Ovary (tissue), 9 donors: ENCODE results near the gene ITPR2. TPM values are rescaled to one million over a fixed set of nuclear protein-coding genes. Genes with fewer than 3 reads are reported as not detected.

ENCODE experiments used
- DNase-seq, 5 donors: peaks; one replicate each; pipeline ENCODE4 v3.0.0-alpha.2; 2019 to 2020
- H3K27ac ChIP-seq, 2 donors: fragments of 200-600 bp; one replicate each; pipeline versions ENCODE4 v1.5.1 to v1.8.0; 2019 to 2022
- H3K27me3 ChIP-seq: fragments of 200-600 bp; one replicate; pipeline ENCODE4 v1.8.0; 2022
- H3K36me3 ChIP-seq: fragments of 200-600 bp; sonication (generic); one replicate; pipeline ENCODE4 v1.5.1; 2019
- H3K4me1 ChIP-seq: one replicate; pipeline ENCODE4 v1.8.1; 2013; ENCODE audit warnings: mild to moderate bottlenecking, moderate library complexity; ENCODE audit not compliant: insufficient read depth
- H3K4me3 ChIP-seq: fragments of 200-600 bp; sonication (generic); one replicate; pipeline ENCODE4 v1.5.1; 2017
- H3K9me3 ChIP-seq, 2 donors: fragments of 200-600 bp in 1 of 2; sonication (generic) in 1 of 2; one replicate each; pipeline versions ENCODE4 v1.5.1 to v1.8.1; 2013 to 2019; ENCODE audit warnings: mild to moderate bottlenecking in 1 of 2, moderate library complexity in 1 of 2
- CTCF ChIP-seq, 3 donors: fragments of 450-650 bp in 2 of 3; fragments of 200-600 bp in 1 of 3; IDR thresholded peaks; one replicate each; pipeline versions ENCODE4 v1.5.1 to v1.8.0; 2016 to 2022; ENCODE audit warnings: antibody characterized with exemption in 3 of 3, mild to moderate bottlenecking in 1 of 3
- EP300 ChIP-seq: sonication (generic); formaldehyde crosslinking; IDR thresholded peaks from one replicate; pipeline ENCODE4 v1.6.1; 2017; ENCODE audit warnings: antibody characterized with exemption
- POLR2A ChIP-seq: fragments of 450-650 bp; IDR thresholded peaks from one replicate; pipeline ENCODE4 v1.6.1; 2017; ENCODE audit warnings: antibody characterized with exemption, mild to moderate bottlenecking, moderate library complexity
- WGBS, 3 donors: extraction: QIAGEN DNeasy Blood & Tissue Kit in 1 of 3; methylation state at CpG; one replicate each; pipeline versions ENCODE4 v1.1.5 to v1.1.7; 2013 to 2017; 5-methylcytosine and 5-hydroxymethylcytosine counted together
- intact Hi-C, 4 donors: fragments of 100-400 bp; cut with DNase I; formaldehyde crosslinking; loops; one replicate each; pipeline versions ENCODE4 v1.11.0 to v1.15.1; 2022 to 2023
- polyA plus RNA-seq, 2 donors: library from polyadenylated mRNA; stranded (reverse); fragments of 200-250 nt in 1 of 2; fragments of 350-450 nt in 1 of 2; fragmentation: Illumina TruSeq in 1 of 2; extraction: RNeasy Lipid Tissue Mini Kit (QIAGEN cat#74804) in 1 of 2; gene quantifications; one replicate each; pipeline ENCODE4 v1.2.3, GENCODE V29; 2013 to 2014
- total RNA-seq, 7 donors: library from RNA; depleted of rRNA in 2 of 7; stranded (reverse); fragments of >200 nt in 2 of 7; fragmentation: NEBNext Ultra II Directional in 3 of 7; extraction: Animal tissue kit (Norgen Biotek cat#: 25700) in 3 of 7; gene quantifications; one replicate each; pipeline versions ENCODE4 v1.1.0 to v1.2.4, GENCODE V29; 2016 to 2023
- donor health status: DM: no; HTN: no; CAD: no; lungs with moderate emphysema.
- donor health status: DM: no; HTN: no; CAD: no.
- donor health status: Bipolar disorder and iron deficiency.
- donor health status: DM: yes; HTN: yes; CAD: no.
- donor health status: DM: no; HTN: no; CAD: no.
- donor health status: DM: yes; HTN: yes; CAD: no.

The ITPR2 gene
- total and polyA plus RNA-seq, 9 donors = 5.9 to 51.1 (median 32.9) TPM

- H3K27ac ChIP-seq = no peak overlapping the region
- intact Hi-C loops = no loop called here
- H3K27me3 ChIP-seq = no peaks in the 10 kb centered on the region
- H3K4me1 ChIP-seq = no peaks in the 10 kb centered on the region
- H3K9me3 ChIP-seq = no peaks in the 10 kb centered on the region
- DNase-seq = no peak
- no peak for TF ChIP-seq EP300
- no peak for TF ChIP-seq CTCF (IDR thresholded peaks at IDR 0.05)
- 85 to 88% (median 87%) methylated on average over 3 of the region's 3 CpGs for WGBS, 3 donors
- H3K4me3 ChIP-seq = no peak overlapping the region
- no peaks in the 10 kb centered on the region for H3K36me3 ChIP-seq
Observed at GRCh38 chr12:26773313-26774104, 59.5 kb downstream of the ITPR2 start.

GRCh38 chr12:26771861-26772260 lies 61.1 kb downstream of the ITPR2 start:
- intact Hi-C loops = no loop called here

DNA sequence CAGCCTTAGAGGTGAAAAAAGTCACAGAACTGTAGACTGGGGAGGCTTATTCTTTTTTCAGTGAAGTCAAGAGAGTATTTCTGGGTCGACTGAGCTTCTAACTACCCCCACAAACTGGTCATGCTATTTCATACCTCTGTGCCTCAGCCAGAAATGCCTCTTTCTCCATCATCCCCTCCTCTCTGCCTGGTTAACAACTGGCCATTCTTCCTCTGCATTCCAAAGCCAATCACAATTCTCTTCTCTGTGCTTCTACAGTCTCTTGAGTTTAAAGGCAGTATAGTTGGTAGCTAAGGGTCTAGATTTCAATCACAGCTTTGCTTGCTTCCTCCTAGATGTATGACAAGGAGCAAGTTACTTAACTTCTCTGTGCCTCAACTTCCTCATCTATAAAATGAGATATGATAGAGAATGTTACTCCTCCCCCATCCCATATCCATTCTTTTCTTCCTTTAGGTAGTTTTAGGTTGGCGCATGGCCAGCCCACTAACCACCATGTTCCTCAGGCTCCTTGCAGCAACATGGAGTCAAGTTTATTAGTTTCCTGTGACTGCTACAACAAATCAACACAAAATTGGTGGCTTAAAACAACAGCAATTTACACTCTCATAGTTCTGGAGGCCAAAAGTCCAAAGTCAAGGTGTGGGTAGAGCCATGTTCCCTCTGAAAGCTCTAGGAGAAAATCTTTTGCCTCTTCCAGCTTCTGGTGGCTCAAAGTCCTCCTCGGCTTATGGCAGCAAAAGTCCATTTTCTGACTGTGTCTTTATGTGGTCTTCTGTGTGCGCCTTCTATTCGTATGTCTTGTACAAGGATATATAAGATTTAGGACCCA lies 62.5 kb downstream of the ITPR2 start:
- Histone ChIP-seq H3K27me3 (no peaks in the 10 kb centered on the region), H3K4me3 (no peak overlapping the region), H3K9me3 (no peaks in the 10 kb centered on the region), H3K4me1 (no peaks in the 10 kb centered on the region), H3K27ac (no peak overlapping the region), H3K36me3 (no peaks in the 10 kb centered on the region)
- intact Hi-C loops = no loop called here
- WGBS, 3 donors = 89 to 92% (median 90%) methylated on average over 5 of the region's 5 CpGs
- DNase-seq = no peak
- TF ChIP-seq POLR2A = no peak
- TF ChIP-seq EP300 = no peak
- no peak for TF ChIP-seq CTCF (IDR thresholded peaks at IDR 0.05)

More at GRCh38 chr12:26771861-26772260, 61.1 kb downstream of the ITPR2 start:
- Histone ChIP-seq H3K9me3 (no peaks in the 10 kb centered on the region), H3K27ac (no peak overlapping the region), H3K36me3 (no peaks in the 10 kb centered on the region), H3K4me3 (no peak overlapping the region), H3K4me1 (no peaks in the 10 kb centered on the region), H3K27me3 (no peaks in the 10 kb centered on the region)
- no peak for DNase-seq
- TF ChIP-seq POLR2A = no peak
- TF ChIP-seq EP300 = no peak
- TF ChIP-seq CTCF (IDR thresholded peaks at IDR 0.05) = no peak
- WGBS, 3 donors = 96 to 98% (median 98%) methylated on average over 4 of the region's 4 CpGs

- 34 to 45% (median 44%) methylated on average over 3 of the region's 3 CpGs for WGBS, 3 donors
- Histone ChIP-seq H3K4me1 (no peaks in the 10 kb centered on the region), H3K27me3 (no peaks in the 10 kb centered on the region), H3K36me3 (no peaks in the 10 kb centered on the region), H3K27ac (no peak overlapping the region), H3K4me3 (no peak overlapping the region), H3K9me3 (no peaks in the 10 kb centered on the region)
- intact Hi-C loops = no loop called here
- TF ChIP-seq EP300 (no peak), POLR2A (no peak), CTCF (IDR thresholded peaks at IDR 0.05) (no peak)
- DNase-seq = no peak
Observed at GRCh38 chr12:26769611-26770010, 63.4 kb downstream of the ITPR2 start.
